Astrocyte (in vitro differentiated cells and primary cell): Measurements from ENCODE around the gene SLC6A19.

Experiments used
- CTCF ChIP-seq: IDR thresholded peaks from 2 replicates; pipeline ENCODE4 v1.5.1; 2011; ENCODE audit warnings: low read depth, mild to moderate bottlenecking, inconsistent platforms, low read length, moderate library complexity; ENCODE audit not compliant: insufficient read depth
- EZH2 ChIP-seq: IDR thresholded peaks from 2 replicates; pipeline ENCODE4 v1.6.1; 2012; ENCODE audit warnings: mild to moderate bottlenecking, low read length, inconsistent platforms; ENCODE audit not compliant: insufficient read depth

- TF ChIP-seq CTCF (no peak), EZH2 (no peak)
Observed at GRCh38 chr5:1217596-1218206, 16.3 kb downstream of the SLC6A19 start.
